Endometrial microvascular endothelial cells (primary cell): ENCODE measurements around the gene CHFR. TPM values are rescaled to one million over a fixed set of nuclear protein-coding genes. Genes with fewer than 3 reads are reported as not detected.
"Not testable (repeated sequence)": the region's sequence is repeated elsewhere in the genome, so short reads cannot be mapped to it uniquely, and the experiment has no call there.

Experiments
- in situ Hi-C: cut with HindIII; loops from 2 replicates; pipeline ENCODE4 v1.10.0; 2017; ENCODE audit warnings: low sequenced_read_pairs, low pct_unique_long_range_greater_than_20kb; ENCODE audit errors: inconsistent ontology term
- total RNA-seq: library from RNA; depleted of rRNA; stranded (reverse); fragments of >200 nt; gene quantifications from one replicate; pipeline ENCODE4 v1.2.3, GENCODE V29; 2015; ENCODE audit errors: inconsistent ontology term

CHFR gene
- total RNA-seq, 1 donor from 2014 or later, result 31.5 TPM

DNA sequence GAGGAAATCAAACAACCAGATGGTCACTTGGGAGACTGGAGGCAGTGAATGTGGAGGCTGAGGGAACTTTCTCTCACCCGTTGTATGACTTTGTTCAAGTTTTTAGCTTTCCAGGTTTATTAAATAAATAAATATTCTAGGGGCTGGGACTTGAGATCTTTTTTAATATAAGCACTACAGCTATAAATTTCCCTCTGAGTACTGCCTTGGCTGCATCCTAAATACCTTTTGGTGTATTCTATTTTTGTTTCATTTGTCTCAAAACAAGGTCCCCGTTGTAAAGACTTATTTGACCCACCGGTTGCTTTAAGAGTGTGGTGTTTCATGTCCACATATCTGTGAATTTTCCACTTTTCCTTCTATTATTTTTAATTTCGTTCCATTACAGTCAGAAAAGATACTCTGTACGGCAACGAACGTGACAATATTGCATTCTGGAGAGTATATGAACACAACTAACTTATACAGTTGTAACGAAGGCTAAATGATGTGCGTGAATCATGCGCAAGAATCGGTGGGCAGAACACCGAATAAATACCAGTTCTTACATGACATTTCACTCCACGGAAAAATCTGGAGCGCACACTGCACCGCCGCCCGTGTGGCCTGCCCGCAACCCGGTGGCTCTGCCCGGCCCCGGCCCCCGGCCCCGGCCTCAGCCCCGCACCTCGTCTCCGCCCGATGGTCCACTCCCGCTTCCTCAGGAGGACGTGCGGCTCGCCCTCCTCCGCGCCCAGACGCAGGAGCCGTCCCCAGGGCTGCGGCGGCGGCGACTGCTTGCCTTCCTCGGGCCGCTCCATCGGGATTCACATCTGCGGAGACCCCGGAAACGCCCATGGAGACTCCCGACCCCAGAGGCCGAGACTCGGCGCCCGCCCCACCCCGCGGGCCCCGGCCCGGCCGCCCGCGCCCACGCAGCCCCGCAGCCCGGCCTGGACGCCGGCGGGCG, 602 bp downstream of the CHFR start:
- in situ Hi-C loops, result no loop called here

DNA sequence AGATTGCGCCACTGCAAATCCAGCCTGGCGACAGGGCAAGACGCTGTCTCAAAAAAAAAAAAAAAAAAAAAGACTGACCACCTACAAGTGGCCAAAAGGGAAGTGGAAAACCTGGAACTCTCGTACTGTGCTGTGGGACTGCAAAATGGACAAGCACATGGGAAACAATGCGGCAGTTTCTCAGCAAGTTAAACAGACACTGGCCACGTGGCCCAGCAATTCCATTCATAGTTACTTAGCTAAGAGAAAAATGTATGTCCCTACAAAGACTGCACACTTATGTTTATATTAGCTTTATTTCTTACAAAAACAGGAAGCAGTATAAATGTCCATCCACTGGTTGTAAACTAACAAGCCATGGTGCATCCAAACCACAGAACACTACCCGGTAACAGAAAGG, 5.6 kb downstream of the CHFR start:
- in situ Hi-C loops, result no loop called here

GRCh38 chr12:132874620-132875019, 12.8 kb downstream of the CHFR start:
- in situ Hi-C loops, result not testable (repeated sequence)

- in situ Hi-C loops, result no loop called here
Measured at GRCh38 chr12:132874175-132874574, 13.2 kb downstream of the CHFR start.

GRCh38 chr12:132873724-132874123, 13.7 kb downstream of the CHFR start:
- in situ Hi-C loops, result no loop called here

DNA sequence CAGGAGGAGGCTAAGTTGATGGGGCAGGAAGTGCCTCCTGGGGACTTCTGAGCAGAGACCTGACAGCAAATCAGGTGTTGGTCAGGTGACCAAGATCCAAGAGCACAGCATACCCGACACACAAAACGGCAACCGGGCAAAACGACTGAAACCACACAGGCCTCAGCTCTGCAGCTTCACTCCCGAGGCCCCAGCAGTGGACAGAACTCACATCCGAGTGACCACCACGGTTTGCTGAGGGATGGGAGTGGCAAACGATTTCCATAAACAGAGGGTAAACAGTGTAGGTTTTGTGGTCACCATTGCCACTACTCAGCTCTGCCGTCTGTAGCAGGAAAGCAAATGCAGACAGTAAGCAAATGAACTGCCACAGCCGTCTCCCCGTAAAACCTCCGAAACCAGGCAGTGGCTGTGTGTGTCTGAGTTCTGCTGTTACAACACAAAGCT, 14.4 kb downstream of the CHFR start:
- in situ Hi-C loops, result no loop called here

- in situ Hi-C loops, result no loop called here
Measured at GRCh38 chr12:132872073-132872855, 15.1 kb downstream of the CHFR start.

GRCh38 chr12:132869551-132869950, 17.9 kb downstream of the CHFR start:
- in situ Hi-C loops, result no loop called here

DNA sequence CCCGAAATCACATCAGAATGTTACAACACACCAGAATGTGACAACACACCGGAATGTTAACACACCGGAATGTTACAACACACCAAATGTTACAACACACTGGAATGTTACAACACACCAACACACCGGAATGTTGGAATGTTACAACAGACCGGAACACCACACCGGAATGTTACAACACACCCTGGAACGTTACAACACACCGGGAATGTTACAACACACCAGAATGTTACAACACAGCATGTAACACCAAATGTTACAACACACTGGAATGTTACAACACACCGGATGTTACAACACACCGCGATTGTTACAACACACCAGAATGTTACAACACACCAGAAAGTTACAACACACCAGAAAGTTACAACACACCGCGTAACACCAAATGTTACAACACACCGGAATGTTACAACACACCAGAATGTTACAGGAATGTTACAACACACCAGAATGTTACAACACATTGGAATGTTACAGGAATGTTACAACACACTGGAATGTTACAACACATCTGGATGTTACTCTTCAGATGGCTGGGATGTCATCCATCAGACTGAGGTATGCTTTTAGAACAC, 21.1 kb downstream of the CHFR start:
- in situ Hi-C loops, result no loop called here

GRCh38 chr12:132861558-132861957, 25.8 kb downstream of the CHFR start:
- in situ Hi-C loops, result no loop called here

- in situ Hi-C loops, result no loop called here
Measured at GRCh38 chr12:132858718-132859266, 28.6 kb downstream of the CHFR start.

- in situ Hi-C loops, result not testable (repeated sequence)
Measured at GRCh38 chr12:132857019-132857418, 30.4 kb downstream of the CHFR start.

- in situ Hi-C loops, result no loop called here
Measured at GRCh38 chr12:132856581-132856980, 30.8 kb downstream of the CHFR start.

DNA sequence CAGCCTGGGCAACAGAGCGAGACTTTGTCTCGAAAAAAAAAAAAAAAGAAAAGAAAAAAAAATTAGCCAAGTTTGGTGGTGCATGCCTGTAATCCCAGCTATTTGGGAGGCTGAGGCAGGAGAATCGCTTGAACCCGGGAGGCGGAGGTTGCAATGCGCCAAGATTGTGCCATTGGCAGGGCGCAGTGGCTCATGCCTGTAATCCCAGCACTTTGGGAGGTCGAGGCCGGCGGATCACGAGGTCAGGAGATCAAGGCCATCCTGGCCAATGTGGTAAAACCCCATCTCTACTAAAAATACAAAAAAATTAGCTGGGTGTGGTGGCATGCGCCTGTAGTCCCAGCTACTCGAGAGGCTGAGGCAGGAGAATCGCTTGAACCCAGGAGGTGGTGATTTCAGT, 32.2 kb downstream of the CHFR start:
- in situ Hi-C loops, result not testable (repeated sequence)

GRCh38 chr12:132853285-132854092, 33.9 kb downstream of the CHFR start:
- in situ Hi-C loops, result no loop called here

DNA sequence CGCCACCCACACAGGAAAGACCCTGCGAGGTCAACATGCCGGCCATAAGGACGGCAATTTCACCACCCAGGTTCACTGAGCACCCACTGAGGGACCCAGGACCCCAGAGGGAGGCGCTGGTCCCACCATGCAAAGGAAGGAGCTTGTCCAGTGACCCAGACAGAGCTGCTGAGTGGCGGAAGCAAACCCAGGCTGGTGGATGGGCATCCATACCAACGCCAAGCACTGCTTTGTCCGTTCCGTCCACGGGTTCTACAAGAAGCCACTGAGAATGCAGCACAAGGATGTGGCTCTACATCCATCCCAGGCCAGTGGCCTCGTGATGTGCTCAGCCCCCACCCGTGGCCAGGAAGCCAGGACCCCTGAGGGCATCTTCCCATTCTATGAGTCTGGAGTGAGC, 34.9 kb downstream of the CHFR start:
- in situ Hi-C loops, result no loop called here

GRCh38 chr12:132851465-132851864, 35.9 kb downstream of the CHFR start:
- in situ Hi-C loops, result no loop called here

GRCh38 chr12:132850291-132850690, 37.1 kb downstream of the CHFR start:
- in situ Hi-C loops, result no loop called here
